Neural progenitor cell (in vitro differentiated cells): ENCODE data around the gene LRRC1. TPM values are rescaled to one million over a fixed set of nuclear protein-coding genes. Genes with fewer than 3 reads are reported as not detected.

Experiments
- DNase-seq: peaks from one replicate; pipeline ENCODE4 v3.0.0-alpha.2; 2016; ENCODE audit warnings: low spot score
- H2AFZ ChIP-seq: fragments of 200-600 bp; sonication (generic); replicated peaks from 2 replicates; pipeline ENCODE4 v1.6.1; 2016; ENCODE audit warnings: antibody characterized with exemption
- H3F3A ChIP-seq: fragments of 200-600 bp; sonication (generic); 2 replicates; pipeline ENCODE4 v1.6.1; 2016; ENCODE audit warnings: antibody characterized with exemption, low read depth
- H3K27ac ChIP-seq: fragments of 200-600 bp; sonication (generic); 2 replicates; pipeline ENCODE4 v1.5.1; 2016; ENCODE audit warnings: mild to moderate bottlenecking
- H3K27me3 ChIP-seq: fragments of 200-600 bp; sonication (generic); 2 replicates; pipeline ENCODE4 v1.6.1; 2016; ENCODE audit warnings: mild to moderate bottlenecking, moderate library complexity
- H3K36me3 ChIP-seq: fragments of 200-600 bp; sonication (generic); 2 replicates; pipeline ENCODE4 v1.5.1; 2016
- H3K4me1 ChIP-seq: fragments of 200-600 bp; sonication (generic); 2 replicates; pipeline ENCODE4 v1.6.1; 2016; ENCODE audit warnings: mixed run types
- H3K4me2 ChIP-seq: fragments of 200-600 bp; sonication (generic); 2 replicates; pipeline ENCODE4 v1.6.1; 2016
- H3K4me3 ChIP-seq: fragments of 200-600 bp; sonication (generic); 2 replicates; pipeline ENCODE4 v1.5.1; 2016
- H3K79me2 ChIP-seq: fragments of 200-600 bp; sonication (generic); 2 replicates; pipeline ENCODE4 v1.6.1; 2016; ENCODE audit warnings: low read depth
- H3K9ac ChIP-seq: fragments of 200-600 bp; sonication (generic); 2 replicates; pipeline ENCODE4 v1.6.1; 2016
- H3K9me3 ChIP-seq: fragments of 200-600 bp; sonication (generic); 2 replicates; pipeline ENCODE4 v1.5.1; 2016; ENCODE audit warnings: low read depth
- H4K20me1 ChIP-seq: fragments of 200-600 bp; sonication (generic); 2 replicates; pipeline ENCODE4 v1.6.1; 2016; ENCODE audit warnings: low read depth
- H3K27ac Mint-ChIP-seq: 3 replicates; pipeline ENCODE4 v1.8.0; 2021; ENCODE audit warnings: mixed read lengths
- H3K27me3 Mint-ChIP-seq: 2 replicates; pipeline ENCODE4 v1.8.0; 2022; ENCODE audit warnings: low read depth, mild to moderate bottlenecking, inconsistent platforms, moderate library complexity, mixed read lengths; ENCODE audit not compliant: insufficient read depth
- H3K36me3 Mint-ChIP-seq: 3 replicates; pipeline ENCODE4 v1.8.0; 2021; ENCODE audit warnings: mixed read lengths
- H3K4me1 Mint-ChIP-seq: 3 replicates; pipeline ENCODE4 v1.8.0; 2021; ENCODE audit warnings: mixed read lengths
- H3K4me3 Mint-ChIP-seq: 3 replicates; pipeline ENCODE4 v1.8.0; 2021; ENCODE audit warnings: mild to moderate bottlenecking, moderate library complexity, mixed read lengths
- H3K9me3 Mint-ChIP-seq: 3 replicates; pipeline ENCODE4 v1.8.0; 2020; ENCODE audit warnings: mixed read lengths
- CTCF ChIP-seq: fragments of 200-600 bp; sonication (generic); IDR thresholded peaks from 2 replicates; pipeline ENCODE4 v1.5.1; 2017; ENCODE audit warnings: antibody characterized with exemption, mild to moderate bottlenecking
- EZH2 ChIP-seq: fragments of 200-600 bp; sonication (generic); IDR thresholded peaks from 2 replicates; pipeline ENCODE4 v1.6.1; 2017; ENCODE audit warnings: antibody characterized with exemption, mild to moderate bottlenecking, moderate library complexity
- EZH2phosphoT487 ChIP-seq: fragments of 200-600 bp; sonication (generic); IDR thresholded peaks from 2 replicates; pipeline ENCODE4 v1.6.1; 2017; ENCODE audit warnings: antibody characterized with exemption
- total RNA-seq: library from RNA; depleted of rRNA; stranded (reverse); fragments of >200 nt; gene quantifications from 2 replicates; pipeline ENCODE4 v1.2.3, GENCODE V29; 2015; ENCODE audit warnings: low replicate concordance

LRRC1 gene
- total RNA-seq, 1 donor from 2014 or later, result 14.0 TPM

- no peak overlapping the region for H3K4me2 ChIP-seq
- TF ChIP-seq CTCF (peak; percentile 78), EZH2 (no peak), EZH2phosphoT487 (no peak)
- no peak overlapping the region for H3K4me3 ChIP-seq
- Mint-ChIP-seq H3K27ac (no peak overlapping the region), H3K4me1 (peaks cover 4% of the 10 kb centered on the region), H3K36me3 (no peaks in the 10 kb centered on the region), H3K9me3 (no peaks in the 10 kb centered on the region), H3K27me3 (peaks cover 2% of the 10 kb centered on the region), H3K4me3 (peak overlapping the region; percentile 11)
- peak; percentile 81 for DNase-seq
- no peaks in the 10 kb centered on the region for H3K79me2 ChIP-seq
- no peaks in the 10 kb centered on the region for H3F3A ChIP-seq
- H2AFZ ChIP-seq, result peak overlapping the region; percentile 96
- H4K20me1 ChIP-seq, result no peaks in the 10 kb centered on the region
- H3K4me1 ChIP-seq, result no peaks in the 10 kb centered on the region
- no peak overlapping the region for H3K27ac ChIP-seq
- no peaks in the 10 kb centered on the region for H3K9me3 ChIP-seq
- no peaks in the 10 kb centered on the region for H3K27me3 ChIP-seq
- no peak overlapping the region for H3K9ac ChIP-seq
- no peaks in the 10 kb centered on the region for H3K36me3 ChIP-seq
Measured at GRCh38 chr6:53956068-53956711, 161.4 kb downstream of the LRRC1 start.

GRCh38 chr6:53956804-53957203, 162.0 kb downstream of the LRRC1 start:
- no peak overlapping the region for H2AFZ ChIP-seq
- no peak overlapping the region for H3K4me3 ChIP-seq
- H3K9me3 Mint-ChIP-seq, result no peaks in the 10 kb centered on the region
- no peaks in the 10 kb centered on the region for H3K36me3 ChIP-seq
- H3K27me3 Mint-ChIP-seq, result peaks cover 2% of the 10 kb centered on the region
- no peaks in the 10 kb centered on the region for H3K79me2 ChIP-seq
- no peak overlapping the region for H3K4me2 ChIP-seq
- no peak overlapping the region for H3K27ac ChIP-seq
- H3K36me3 Mint-ChIP-seq, result no peaks in the 10 kb centered on the region
- no peaks in the 10 kb centered on the region for H3K9me3 ChIP-seq
- H4K20me1 ChIP-seq, result no peaks in the 10 kb centered on the region
- no peaks in the 10 kb centered on the region for H3K4me1 ChIP-seq
- DNase-seq, result no peak
- no peak overlapping the region for H3K4me3 Mint-ChIP-seq
- TF ChIP-seq EZH2, result no peak
- TF ChIP-seq CTCF, result no peak
- TF ChIP-seq EZH2phosphoT487, result no peak
- H3K4me1 Mint-ChIP-seq, result peaks cover 4% of the 10 kb centered on the region
- H3K9ac ChIP-seq, result no peak overlapping the region
- H3F3A ChIP-seq, result no peaks in the 10 kb centered on the region
- H3K27me3 ChIP-seq, result no peaks in the 10 kb centered on the region
- H3K27ac Mint-ChIP-seq, result no peak overlapping the region

- Histone ChIP-seq H3K9ac (no peak overlapping the region), H3K36me3 (no peaks in the 10 kb centered on the region), H3K9me3 (no peaks in the 10 kb centered on the region), H2AFZ (no peak overlapping the region), H4K20me1 (no peaks in the 10 kb centered on the region), H3K4me2 (no peak overlapping the region), H3K27ac (no peak overlapping the region), H3K4me1 (no peaks in the 10 kb centered on the region), H3K27me3 (no peaks in the 10 kb centered on the region), H3F3A (no peaks in the 10 kb centered on the region), H3K4me3 (no peak overlapping the region), H3K79me2 (no peaks in the 10 kb centered on the region)
- H3K9me3 Mint-ChIP-seq, result no peaks in the 10 kb centered on the region
- TF ChIP-seq EZH2 (no peak), EZH2phosphoT487 (no peak), CTCF (no peak)
- no peaks in the 10 kb centered on the region for H3K36me3 Mint-ChIP-seq
- H3K4me3 Mint-ChIP-seq, result no peak overlapping the region
- H3K4me1 Mint-ChIP-seq, result peaks cover 9% of the 10 kb centered on the region
- no peaks in the 10 kb centered on the region for H3K27me3 Mint-ChIP-seq
- DNase-seq, result no peak
- no peak overlapping the region for H3K27ac Mint-ChIP-seq
Measured at GRCh38 chr6:53959717-53960116, 164.9 kb downstream of the LRRC1 start.
